ENCODE measurements around the gene ZCCHC8.

Gene ZCCHC8

GRCh38 chr12:122503783-122504590 lies 3.3 kb upstream of the ZCCHC8 start:
- no peak for TF ChIP-seq CSDC2 (CRISPR knock-in tag; IDR thresholded peaks at IDR 0.05)
- no peak for TF ChIP-seq PPARA (CRISPR knock-in tag; IDR thresholded peaks at IDR 0.05; ENCODE audit: borderline replicate concordance)
- no peak for TF ChIP-seq SNAI2 (CRISPR knock-in tag; IDR thresholded peaks at IDR 0.05)
- no peak for TF ChIP-seq ARNTL (CRISPR knock-in tag; IDR thresholded peaks at IDR 0.05; ENCODE audit: borderline replicate concordance, low read depth)
- TF ChIP-seq ZNF565 (CRISPR knock-in tag; conservative IDR thresholded peaks at IDR 0.05; ENCODE audit: low read depth), result no peak
- TF ChIP-seq CREB5 (CRISPR knock-in tag; IDR thresholded peaks at IDR 0.05; ENCODE audit: low read depth), result no peak
- TF ChIP-seq ZNF8 (CRISPR knock-in tag; IDR thresholded peaks at IDR 0.05), result no peak
- no peak for TF ChIP-seq CSRNP3 (CRISPR knock-in tag; IDR thresholded peaks at IDR 0.05)
- no peak for TF ChIP-seq ZFP30 (CRISPR knock-in tag; IDR thresholded peaks at IDR 0.05)
- TF ChIP-seq ISL1 (CRISPR knock-in tag; IDR thresholded peaks at IDR 0.05), result no peak
- TF ChIP-seq PATZ1 (CRISPR knock-in tag; IDR thresholded peaks at IDR 0.05; ENCODE audit: borderline replicate concordance), result no peak
- no peak for TF ChIP-seq ESRRG (CRISPR knock-in tag; IDR thresholded peaks at IDR 0.05)
- no peak for ATAC-seq

- ATAC-seq, result no peak
- TF ChIP-seq TSHZ2 (CRISPR knock-in tag; IDR thresholded peaks at IDR 0.05) (no peak), CREB5 (CRISPR knock-in tag; IDR thresholded peaks at IDR 0.05; ENCODE audit: low read depth) (no peak), BACH2 (CRISPR knock-in tag; IDR thresholded peaks at IDR 0.05; ENCODE audit: borderline replicate concordance) (no peak), PATZ1 (CRISPR knock-in tag; IDR thresholded peaks at IDR 0.05; ENCODE audit: borderline replicate concordance) (no peak), TCF4 (CRISPR knock-in tag; IDR thresholded peaks at IDR 0.05; ENCODE audit: borderline replicate concordance) (no peak), CSRNP3 (CRISPR knock-in tag; IDR thresholded peaks at IDR 0.05) (no peak), ZNF8 (CRISPR knock-in tag; IDR thresholded peaks at IDR 0.05) (no peak)
Measured at GRCh38 chr12:122503147-122503751, 2.5 kb upstream of the ZCCHC8 start.
